Measurements from ENCODE around the gene RALB. TPM values are rescaled to one million over a fixed set of nuclear protein-coding genes. Genes with fewer than 3 reads are reported as not detected.

The RALB gene
- total RNA-seq, 4 donors from 2014 or later, result 20.1 to 45.0 (median 30.4) TPM

DNA sequence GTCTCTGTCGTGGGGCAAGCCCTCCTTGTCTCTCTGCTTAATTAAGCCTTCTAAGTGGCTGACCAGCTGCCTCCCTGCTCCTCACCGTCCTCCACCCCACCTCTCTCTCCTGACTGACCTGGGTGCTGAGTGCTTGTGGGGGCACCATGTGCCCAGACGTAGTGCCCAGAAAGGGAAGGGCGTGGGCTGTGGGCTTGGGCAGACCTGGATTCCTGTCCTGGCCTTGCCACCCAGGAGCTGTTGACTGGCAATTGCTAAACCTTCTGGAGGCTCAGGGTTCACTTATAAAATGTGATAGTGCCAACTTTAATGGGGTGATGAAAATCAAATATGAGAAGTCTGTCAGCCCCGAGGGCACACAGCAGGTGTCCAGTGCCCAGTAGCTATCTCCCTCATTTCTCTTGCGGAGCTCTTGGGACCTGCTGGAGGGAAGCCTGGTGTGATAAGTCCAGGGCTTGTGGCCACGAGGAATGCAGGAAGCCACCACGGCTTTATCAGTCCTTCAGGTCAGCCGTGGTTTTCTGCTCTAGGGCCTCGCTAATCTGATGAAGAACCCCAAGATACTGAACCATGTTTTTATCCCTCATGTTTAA, 71.3 kb downstream of the RALB start:
- no peaks in the 10 kb centered on the region for H3K27me3 ChIP-seq
- DNase-seq (no peak), ATAC-seq (no peak)
- intact Hi-C loops (cut with DNase I; ENCODE audit: low total_unique reads), result no loop called here
- no peaks in the 10 kb centered on the region for H3K36me3 ChIP-seq
- peak overlapping the region in 1 of 4 donors; percentile 21 for H3K27ac ChIP-seq
- H3K4me1 ChIP-seq, result peaks cover 6 to 13% of the 10 kb centered on the region in 2 donors
- H3K4me3 ChIP-seq, result no peak overlapping the region
- in situ Hi-C loops (cut with MboI; ENCODE audit: low sequenced_read_pairs in 4 of 4), result loop anchor here in 1 of 4 donors (25.0 kb wide), 1 partner anchor 212 kb away; no protein-coding TSS in a partner anchor
- TF ChIP-seq CTCF (IDR thresholded peaks at IDR 0.05 in 4 of 5, conservative IDR thresholded peaks at IDR 0.05 in 1 of 5) (no peak), POLR2A (IDR thresholded peaks at IDR 0.05) (no peak)
- H3K9me3 ChIP-seq, result no peaks in the 10 kb centered on the region

GRCh38 chr2:120324933-120325332, 72.3 kb downstream of the RALB start:
- no peak for TF ChIP-seq POLR2A (IDR thresholded peaks at IDR 0.05)
- TF ChIP-seq CTCF (IDR thresholded peaks at IDR 0.05 in 4 of 5, conservative IDR thresholded peaks at IDR 0.05 in 1 of 5), result no peak
- intact Hi-C loops (cut with DNase I; ENCODE audit: low total_unique reads), result no loop called here
- DNase-seq (no peak), ATAC-seq (no peak)
- peaks cover 6 to 8% of the 10 kb centered on the region in 2 donors for H3K4me1 ChIP-seq
- no peaks in the 10 kb centered on the region for H3K9me3 ChIP-seq
- in situ Hi-C loops (cut with MboI; ENCODE audit: low sequenced_read_pairs in 4 of 4), result loop anchor here (25.0 kb wide), 4 partner anchors 112 to 762 kb away; no protein-coding TSS in a partner anchor
- H3K27me3 ChIP-seq, result no peaks in the 10 kb centered on the region
- H3K27ac ChIP-seq, result no peak overlapping the region
- H3K36me3 ChIP-seq, result no peaks in the 10 kb centered on the region
- H3K4me3 ChIP-seq, result no peak overlapping the region

DNA sequence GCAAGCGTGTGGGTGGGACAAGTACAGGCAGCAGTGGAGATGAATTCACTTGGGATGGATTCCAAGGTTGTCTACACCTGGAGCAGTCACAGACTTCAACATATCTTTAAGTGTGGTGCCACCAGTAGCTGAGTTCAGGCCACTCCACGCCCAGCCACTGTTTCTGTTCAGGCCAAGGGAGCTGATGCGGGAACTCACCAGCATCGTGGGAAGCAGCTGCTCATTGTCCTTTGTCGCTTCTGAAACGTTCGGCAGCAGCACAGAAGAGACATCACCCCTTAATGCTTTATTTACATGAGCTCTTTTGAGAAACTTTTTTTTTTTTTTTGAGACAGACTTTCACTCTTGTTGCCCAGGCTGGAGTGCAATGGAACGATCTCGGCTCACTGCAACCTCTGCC, 73.4 kb downstream of the RALB start:
- Histone ChIP-seq H3K4me3 (no peak overlapping the region), H3K9me3 (no peaks in the 10 kb centered on the region), H3K4me1 (peaks cover 6 to 8% of the 10 kb centered on the region in 2 donors), H3K27me3 (no peaks in the 10 kb centered on the region), H3K27ac (no peak overlapping the region), H3K36me3 (no peaks in the 10 kb centered on the region)
- ATAC-seq, result no peak
- intact Hi-C loops (cut with DNase I; ENCODE audit: low total_unique reads) (no loop called here), in situ Hi-C loops (cut with MboI; ENCODE audit: low sequenced_read_pairs in 4 of 4) (loop anchor here in 3 of 4 donors (25.0 kb wide), 3 partner anchors 111 to 761 kb away; no protein-coding TSS in a partner anchor)
- no peak for DNase-seq
- no peak for TF ChIP-seq CTCF (IDR thresholded peaks at IDR 0.05 in 4 of 5, conservative IDR thresholded peaks at IDR 0.05 in 1 of 5)
- TF ChIP-seq POLR2A (IDR thresholded peaks at IDR 0.05), result no peak

DNA sequence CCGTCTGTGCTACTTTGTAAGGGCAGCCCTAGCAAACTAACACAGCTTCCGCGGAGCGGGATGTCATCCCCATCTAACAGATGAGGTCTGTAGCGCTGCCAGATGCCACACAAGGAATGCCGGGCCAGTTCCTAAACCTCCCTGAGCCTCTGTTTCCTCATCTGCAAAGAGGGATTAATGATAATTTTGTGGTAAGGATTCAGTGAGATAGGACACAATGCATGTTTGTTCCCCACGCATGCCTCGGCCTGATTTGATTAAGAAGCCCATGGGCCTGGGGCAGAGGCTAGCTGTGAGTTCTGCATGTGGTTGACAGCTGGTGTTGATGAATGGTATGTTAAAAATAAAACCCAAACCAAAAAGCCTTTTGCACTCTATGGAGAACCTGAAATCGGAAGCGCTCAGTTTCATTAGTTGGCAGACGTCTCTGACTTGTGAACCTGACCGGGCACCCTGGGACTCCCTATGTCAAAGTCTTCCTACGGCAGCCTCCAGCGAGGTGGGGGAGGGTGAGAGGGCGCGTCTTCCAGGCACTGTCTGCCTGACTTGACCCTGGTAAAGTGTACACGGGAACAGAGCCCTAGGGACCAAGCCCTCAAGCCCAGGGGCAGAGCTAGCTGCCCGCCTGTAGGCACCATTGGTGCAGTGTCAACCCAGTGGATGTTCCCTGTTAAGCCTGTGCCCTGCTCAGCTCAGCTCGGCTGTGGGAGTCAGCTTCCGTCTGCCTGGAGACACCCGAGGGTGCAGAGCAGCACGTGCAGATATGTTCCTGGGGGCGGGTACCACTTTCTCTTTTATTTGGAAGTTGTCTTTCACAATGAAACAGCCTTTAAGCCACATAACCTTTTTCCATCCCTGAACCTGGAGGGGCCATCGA, 78.5 kb downstream of the RALB start:
- Histone ChIP-seq H3K27ac (no peak overlapping the region), H3K4me3 (no peak overlapping the region), H3K36me3 (no peaks in the 10 kb centered on the region), H3K4me1 (no peaks in the 10 kb centered on the region), H3K9me3 (no peaks in the 10 kb centered on the region), H3K27me3 (peaks cover 0 to 3% (median 0%) of the 10 kb centered on the region in 3 donors)
- TF ChIP-seq CTCF (IDR thresholded peaks at IDR 0.05 in 4 of 5, conservative IDR thresholded peaks at IDR 0.05 in 1 of 5) (no peak), POLR2A (IDR thresholded peaks at IDR 0.05) (no peak)
- in situ Hi-C loops (cut with MboI; ENCODE audit: low sequenced_read_pairs in 4 of 4), result loop anchor here in 3 of 4 donors (25.0 kb wide), 3 partner anchors 106 to 756 kb away; no protein-coding TSS in a partner anchor
- ATAC-seq (peak; percentile 66 to 72), DNase-seq (no peak)
- intact Hi-C loops (cut with DNase I; ENCODE audit: low total_unique reads), result no loop called here
